Activated T-cell treated with anti-CD3 and anti-CD28 coated beads, Interleukin-2, amount 50 U/mL, for 4 hours (primary cell): ENCODE measurements around the gene DNHD1. TPM values are rescaled to one million over a fixed set of nuclear protein-coding genes. Genes with fewer than 3 reads are reported as not detected.

ENCODE experiments used
- ATAC-seq, 2 donors: fragments of 200-7000 bp; cut with Tn5 transposase; one replicate each; pipeline ENCODE4 v1.10.0; 2021
- DNase-seq: peaks from one replicate; pipeline ENCODE4 v3.0.0-alpha.2; 2020
- H3K27me3 Mint-ChIP-seq: one replicate; pipeline ENCODE4 v1.8.0; 2021; ENCODE audit warnings: low read depth, mixed read lengths
- H3K36me3 Mint-ChIP-seq: one replicate; pipeline ENCODE4 v1.8.0; 2022; ENCODE audit warnings: mixed read lengths; ENCODE audit not compliant: insufficient read depth
- H3K4me1 Mint-ChIP-seq: one replicate; pipeline ENCODE4 v1.8.0; 2021; ENCODE audit warnings: low read depth, mixed read lengths
- H3K4me3 Mint-ChIP-seq: one replicate; pipeline ENCODE4 v1.8.0; 2021; ENCODE audit warnings: mild to moderate bottlenecking, moderate library complexity, mixed read lengths
- H3K9me3 Mint-ChIP-seq: one replicate; pipeline ENCODE4 v1.8.0; 2021; ENCODE audit warnings: mixed read lengths
- total RNA-seq, 3 donors: library from RNA; stranded (reverse); gene quantifications; one replicate each; pipeline ENCODE4 v1.2.1, GENCODE V29; 2021

Gene DNHD1
- total RNA-seq, 3 donors from 2014 or later = 6.0 to 6.7 (median 6.1) TPM

DNA sequence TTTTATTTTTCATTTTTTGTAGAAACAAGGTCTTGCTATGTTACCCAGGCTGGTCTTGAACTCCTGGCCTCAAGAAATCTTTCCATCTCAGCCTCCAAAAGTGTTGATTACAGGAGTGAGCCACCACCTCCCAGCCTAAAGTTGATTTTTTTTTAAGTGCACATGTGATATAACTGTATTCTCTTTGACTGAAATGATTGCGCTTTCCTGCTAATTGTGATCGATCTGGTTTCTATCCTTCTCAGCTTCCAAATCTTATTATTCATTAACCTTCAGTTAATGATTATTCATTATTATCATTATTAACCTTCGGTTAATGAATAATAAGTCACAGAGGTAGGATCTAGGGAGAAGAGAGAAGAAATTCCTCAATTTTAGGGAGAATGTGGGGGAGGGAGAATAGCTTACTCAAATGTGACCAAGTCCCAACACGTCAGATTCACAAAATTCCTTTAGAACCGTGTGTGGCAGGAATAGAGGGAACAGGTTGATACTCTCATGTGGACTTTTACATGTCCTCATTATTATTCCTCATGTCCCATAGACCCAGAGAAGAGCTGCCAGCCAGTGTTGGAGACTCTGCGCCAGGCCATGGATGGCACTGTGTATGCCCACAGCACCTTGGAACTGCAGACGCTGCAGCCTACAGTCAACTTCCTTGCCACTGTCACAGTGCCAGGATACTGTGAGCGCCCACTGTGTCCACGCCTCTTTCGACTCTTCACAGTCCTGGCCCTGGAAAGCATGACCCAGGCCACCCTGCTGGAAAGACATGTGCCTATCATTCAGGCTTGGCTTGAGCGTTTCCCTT is 59.3 kb downstream of the DNHD1 start:
- H3K36me3 Mint-ChIP-seq = peaks cover 7% of the 10 kb centered on the region
- H3K4me3 Mint-ChIP-seq = no peak overlapping the region
- ATAC-seq (no peak), DNase-seq (no peak)
- no peaks in the 10 kb centered on the region for H3K4me1 Mint-ChIP-seq
- no peaks in the 10 kb centered on the region for H3K27me3 Mint-ChIP-seq
- H3K9me3 Mint-ChIP-seq = no peaks in the 10 kb centered on the region

DNA sequence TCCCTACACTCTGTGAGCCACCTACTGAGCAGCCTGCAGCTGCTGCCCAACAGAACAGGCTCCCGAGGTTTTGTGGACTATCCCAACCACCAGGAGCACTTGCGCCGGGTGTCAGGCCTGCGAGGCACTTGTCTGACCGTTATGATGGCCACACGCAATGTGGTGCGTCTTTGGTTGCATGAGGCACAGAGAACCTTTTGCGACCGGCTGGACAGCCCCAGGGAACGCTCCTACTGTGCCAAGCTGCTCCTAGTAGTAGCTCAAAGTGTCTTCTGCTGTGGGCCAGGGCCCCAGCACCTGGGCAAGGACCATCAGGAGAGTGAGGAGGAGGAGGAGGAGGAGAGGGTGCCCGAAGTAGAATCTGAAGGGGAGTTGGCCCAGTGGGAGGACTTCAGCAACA is 60.0 kb downstream of the DNHD1 start:
- Mint-ChIP-seq H3K27me3 (no peaks in the 10 kb centered on the region), H3K4me3 (no peak overlapping the region), H3K4me1 (no peaks in the 10 kb centered on the region), H3K9me3 (no peaks in the 10 kb centered on the region), H3K36me3 (peaks cover 13% of the 10 kb centered on the region)
- ATAC-seq (no peak), DNase-seq (no peak)

DNA sequence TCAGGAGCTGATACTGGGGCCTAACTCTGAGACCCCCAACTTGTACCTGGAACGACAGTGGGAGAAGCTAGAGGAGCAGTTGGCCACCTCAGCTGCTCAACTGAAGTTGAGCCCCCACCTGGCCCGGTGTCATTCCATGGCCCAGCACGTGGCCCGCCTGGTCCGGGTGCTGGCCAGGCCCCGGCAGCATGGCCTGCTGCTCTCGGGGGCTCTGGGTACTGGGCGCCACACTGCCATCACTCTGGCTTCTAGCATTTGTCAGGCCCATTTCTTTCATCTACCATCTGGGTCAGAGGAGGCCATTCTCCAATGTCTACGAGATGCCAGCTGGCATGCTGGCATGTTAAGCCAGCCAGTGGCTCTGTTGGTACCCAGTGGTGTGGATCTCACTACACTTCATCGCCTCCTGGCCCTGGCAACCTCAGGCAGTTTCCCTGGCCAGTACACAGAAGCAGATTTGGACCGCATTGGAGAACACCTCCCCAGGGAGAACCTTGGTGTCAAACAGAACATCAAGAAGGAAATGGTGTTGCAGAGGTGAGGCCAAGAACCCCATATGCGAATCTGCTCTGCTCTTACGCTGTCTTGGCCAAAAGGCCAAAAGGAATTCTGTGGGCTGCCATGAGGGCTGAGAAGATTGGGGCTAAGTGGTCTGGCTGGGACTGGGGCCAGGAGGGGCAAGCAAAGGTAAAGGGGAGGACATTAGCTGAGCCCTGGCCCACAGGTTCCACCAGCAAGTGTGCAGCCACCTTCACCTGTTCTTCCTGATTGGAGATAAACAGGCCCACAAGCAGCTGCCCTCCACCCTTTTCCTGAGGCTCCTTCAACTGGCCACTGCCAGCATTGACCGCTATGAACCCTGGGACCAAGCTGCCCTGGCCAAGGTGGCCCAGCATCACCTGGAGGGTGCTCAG is 60.9 kb downstream of the DNHD1 start:
- no peaks in the 10 kb centered on the region for H3K9me3 Mint-ChIP-seq
- peaks cover 15% of the 10 kb centered on the region for H3K36me3 Mint-ChIP-seq
- H3K4me1 Mint-ChIP-seq = no peaks in the 10 kb centered on the region
- DNase-seq = no peak
- no peak for ATAC-seq
- no peaks in the 10 kb centered on the region for H3K27me3 Mint-ChIP-seq
- H3K4me3 Mint-ChIP-seq = no peak overlapping the region

- Mint-ChIP-seq H3K4me3 (no peak overlapping the region), H3K4me1 (no peaks in the 10 kb centered on the region), H3K9me3 (no peaks in the 10 kb centered on the region), H3K36me3 (peaks cover 17% of the 10 kb centered on the region), H3K27me3 (no peaks in the 10 kb centered on the region)
- no peak for DNase-seq
- ATAC-seq = no peak
Observed at GRCh38 chr11:6559369-6559768, 62.3 kb downstream of the DNHD1 start.

GRCh38 chr11:6561288-6561687 is 64.2 kb downstream of the DNHD1 start:
- peaks cover 24% of the 10 kb centered on the region for H3K36me3 Mint-ChIP-seq
- no peak overlapping the region for H3K4me3 Mint-ChIP-seq
- no peaks in the 10 kb centered on the region for H3K9me3 Mint-ChIP-seq
- no peaks in the 10 kb centered on the region for H3K4me1 Mint-ChIP-seq
- ATAC-seq (no peak), DNase-seq (no peak)
- no peaks in the 10 kb centered on the region for H3K27me3 Mint-ChIP-seq

DNA sequence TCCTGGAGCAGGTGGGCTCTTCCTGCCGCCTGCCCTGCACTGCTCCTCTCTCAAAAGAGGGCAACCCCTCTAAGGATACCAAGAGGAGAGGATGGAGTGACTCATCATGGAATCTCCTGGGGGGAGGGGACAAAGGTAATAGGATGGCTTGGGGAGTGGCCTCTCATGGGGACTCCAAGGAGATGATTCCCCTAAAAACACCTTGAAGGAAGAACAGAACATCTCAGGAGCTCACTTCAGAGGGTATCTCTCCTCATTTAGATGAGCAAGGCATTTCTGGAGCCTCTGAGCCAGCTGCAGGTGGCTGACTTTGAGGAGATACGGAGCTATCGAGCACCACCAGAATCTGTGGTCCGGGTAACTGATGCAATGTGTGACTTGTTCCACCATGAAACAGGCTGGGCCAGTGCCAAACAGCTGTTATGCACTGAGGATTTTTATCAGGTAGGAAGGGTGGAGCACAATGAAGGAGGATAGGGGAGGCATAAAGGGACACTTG is 66.1 kb downstream of the DNHD1 start:
- H3K4me1 Mint-ChIP-seq = no peaks in the 10 kb centered on the region
- DNase-seq (no peak), ATAC-seq (no peak)
- peaks cover 28% of the 10 kb centered on the region for H3K36me3 Mint-ChIP-seq
- H3K9me3 Mint-ChIP-seq = no peaks in the 10 kb centered on the region
- H3K4me3 Mint-ChIP-seq = no peak overlapping the region
- no peaks in the 10 kb centered on the region for H3K27me3 Mint-ChIP-seq

DNA sequence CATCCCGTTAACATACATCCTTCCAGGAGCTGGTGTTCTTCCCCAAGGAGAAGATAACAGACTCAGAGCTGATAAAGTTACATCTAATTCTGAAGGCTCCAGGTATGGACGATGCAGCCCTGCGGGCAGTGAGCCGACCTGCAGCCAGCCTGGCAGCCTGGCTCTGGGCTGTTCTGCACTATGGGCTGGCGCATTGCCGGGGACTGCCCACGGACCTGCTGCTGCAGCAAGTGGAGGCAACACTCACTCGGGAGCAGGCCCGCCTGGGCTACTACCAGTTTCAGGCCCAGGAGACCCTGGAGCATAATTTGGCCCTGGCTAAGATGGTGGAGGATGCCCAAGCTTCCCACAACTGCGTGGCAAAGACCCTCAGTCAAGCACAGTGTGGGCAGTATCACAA is 66.6 kb downstream of the DNHD1 start:
- H3K4me3 Mint-ChIP-seq = no peak overlapping the region
- H3K27me3 Mint-ChIP-seq = no peaks in the 10 kb centered on the region
- no peak for DNase-seq
- H3K9me3 Mint-ChIP-seq = no peaks in the 10 kb centered on the region
- H3K4me1 Mint-ChIP-seq = no peaks in the 10 kb centered on the region
- ATAC-seq = no peak
- peaks cover 27% of the 10 kb centered on the region for H3K36me3 Mint-ChIP-seq

DNA sequence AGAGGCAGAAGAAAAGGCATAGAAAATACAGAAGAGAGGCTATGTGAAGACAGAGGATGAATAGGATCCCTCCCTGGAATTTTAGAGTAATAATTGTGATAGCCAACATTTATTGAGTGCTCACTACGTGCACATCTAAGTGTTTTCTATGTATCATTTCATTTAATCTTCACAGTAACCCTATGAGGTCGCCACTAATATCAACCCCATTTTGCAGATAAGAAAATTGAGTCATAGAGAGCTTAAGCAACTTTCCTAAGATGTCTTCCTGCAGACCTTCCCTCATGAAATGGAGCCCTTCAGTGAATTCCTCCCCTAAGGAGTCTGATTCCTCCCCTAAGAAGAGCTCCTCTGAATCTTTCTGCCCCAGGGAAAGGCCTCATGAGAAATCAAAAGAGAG is 68.2 kb downstream of the DNHD1 start:
- Mint-ChIP-seq H3K9me3 (no peaks in the 10 kb centered on the region), H3K36me3 (peaks cover 25% of the 10 kb centered on the region), H3K27me3 (no peaks in the 10 kb centered on the region), H3K4me1 (no peaks in the 10 kb centered on the region), H3K4me3 (no peak overlapping the region)
- ATAC-seq = no peak
- DNase-seq = no peak

- Mint-ChIP-seq H3K27me3 (no peaks in the 10 kb centered on the region), H3K4me1 (no peaks in the 10 kb centered on the region), H3K9me3 (no peaks in the 10 kb centered on the region), H3K36me3 (peaks cover 25% of the 10 kb centered on the region), H3K4me3 (no peak overlapping the region)
- no peak for ATAC-seq
- DNase-seq = no peak
Observed at GRCh38 chr11:6565988-6566703, 69.1 kb downstream of the DNHD1 start.

DNA sequence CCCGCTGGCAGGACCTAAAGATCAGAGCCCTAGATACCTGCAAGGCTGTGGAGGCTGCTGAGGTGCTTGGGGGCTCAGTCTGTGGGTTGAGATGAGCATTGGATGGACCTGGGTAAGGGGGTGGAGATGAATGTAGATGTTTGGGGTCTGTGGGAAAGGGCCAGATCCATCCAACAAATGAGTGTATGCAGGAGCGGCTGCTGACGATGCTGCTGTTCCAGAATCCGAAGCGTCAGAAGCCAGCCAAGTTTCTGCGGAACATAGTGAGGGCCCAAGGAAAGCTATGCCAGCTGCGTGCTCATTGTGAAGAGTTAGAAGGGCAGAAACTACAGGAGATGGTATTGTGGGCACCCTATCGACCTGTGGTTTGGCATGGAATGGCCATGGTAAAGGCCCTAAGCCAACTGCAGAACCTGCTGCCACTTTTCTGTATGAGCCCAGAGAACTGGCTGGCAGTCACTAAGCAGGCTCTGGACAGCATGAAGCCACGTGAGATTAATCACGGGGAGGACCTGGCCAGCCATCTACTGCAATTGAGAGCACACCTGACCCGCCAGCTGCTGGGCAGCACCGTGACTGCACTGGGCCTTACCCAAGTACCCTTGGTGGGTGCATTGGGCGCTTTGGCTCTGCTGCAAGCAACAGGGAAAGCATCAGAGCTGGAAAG is 69.8 kb downstream of the DNHD1 start:
- no peak for ATAC-seq
- H3K27me3 Mint-ChIP-seq = no peaks in the 10 kb centered on the region
- H3K9me3 Mint-ChIP-seq = no peaks in the 10 kb centered on the region
- peaks cover 25% of the 10 kb centered on the region for H3K36me3 Mint-ChIP-seq
- H3K4me1 Mint-ChIP-seq = no peaks in the 10 kb centered on the region
- H3K4me3 Mint-ChIP-seq = no peak overlapping the region
- DNase-seq = no peak

DNA sequence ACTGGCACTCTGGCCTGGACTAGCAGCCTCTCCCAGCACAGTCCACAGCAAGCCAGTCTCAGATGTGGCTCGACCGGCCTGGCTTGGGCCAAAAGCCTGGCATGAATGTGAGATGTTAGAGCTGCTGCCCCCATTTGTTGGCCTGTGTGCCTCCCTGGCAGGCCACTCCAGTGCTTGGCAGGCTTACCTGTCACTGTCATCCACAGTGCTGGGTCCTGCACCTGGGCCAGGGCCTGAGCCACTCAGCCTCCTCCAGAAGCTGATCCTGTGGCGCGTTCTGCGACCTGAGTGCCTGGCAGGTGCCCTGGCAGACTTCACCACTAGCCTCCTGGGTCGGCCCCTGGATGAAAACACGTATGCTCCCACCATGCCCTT is 70.3 kb downstream of the DNHD1 start:
- Mint-ChIP-seq H3K36me3 (peaks cover 22% of the 10 kb centered on the region), H3K4me3 (no peak overlapping the region), H3K27me3 (no peaks in the 10 kb centered on the region), H3K9me3 (no peaks in the 10 kb centered on the region), H3K4me1 (no peaks in the 10 kb centered on the region)
- DNase-seq (no peak), ATAC-seq (no peak)

DNA sequence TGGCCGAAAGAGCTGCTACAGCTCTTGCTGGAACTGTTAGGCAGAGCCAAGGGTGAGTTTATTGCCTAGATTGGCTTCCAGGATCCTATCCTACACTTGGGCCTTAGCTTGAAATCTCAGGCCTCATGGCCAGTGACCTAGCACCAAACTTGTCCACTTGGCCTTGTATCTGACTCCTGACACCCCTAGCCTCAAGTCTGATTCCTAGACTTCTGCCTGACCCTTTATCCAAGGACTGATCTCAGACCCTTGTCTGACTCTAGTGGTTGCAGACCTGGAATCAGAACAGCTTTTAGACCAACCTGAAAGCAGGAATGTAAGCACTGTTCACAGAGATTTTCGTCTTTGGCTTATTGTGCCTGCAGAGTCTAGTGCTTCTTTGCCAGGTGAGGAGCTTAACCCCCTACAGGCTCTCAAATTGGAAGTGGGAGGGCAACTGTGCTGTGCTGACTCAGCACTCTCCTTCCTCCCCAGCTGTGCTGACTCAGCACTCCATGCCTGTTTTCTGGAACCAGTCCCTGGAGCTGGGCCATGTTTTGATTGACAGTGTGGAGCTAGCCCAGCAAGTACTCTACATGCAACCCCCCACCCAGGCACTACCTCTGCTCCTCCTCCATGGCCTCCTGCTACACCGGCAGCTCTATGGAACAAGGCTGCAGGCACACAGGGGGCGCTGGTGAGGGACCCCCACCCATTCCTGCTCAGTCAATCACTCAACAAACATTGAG is 71.3 kb downstream of the DNHD1 start:
- Mint-ChIP-seq H3K4me3 (no peak overlapping the region), H3K27me3 (no peaks in the 10 kb centered on the region), H3K4me1 (no peaks in the 10 kb centered on the region), H3K9me3 (no peaks in the 10 kb centered on the region), H3K36me3 (peaks cover 27% of the 10 kb centered on the region)
- DNase-seq = no peak
- ATAC-seq = no peak

DNA sequence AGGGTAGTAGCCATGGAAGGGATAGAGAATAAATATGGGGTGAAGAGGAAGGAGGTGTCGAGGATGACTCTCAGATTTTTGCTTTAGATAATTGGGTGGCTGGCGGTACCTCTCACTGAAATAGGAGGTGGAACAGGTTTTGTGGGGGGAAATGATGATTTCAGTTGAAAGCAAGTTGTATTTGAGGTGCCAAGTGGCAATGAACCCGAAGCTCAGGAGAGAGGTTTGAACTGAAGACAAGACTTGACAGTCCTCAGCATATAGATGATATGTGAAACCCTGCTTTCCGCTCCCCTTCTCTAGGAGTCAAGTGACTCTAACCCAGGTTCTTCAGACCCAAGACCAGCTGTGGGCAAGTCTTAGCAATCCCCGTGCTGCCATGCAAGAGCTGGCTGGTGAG is 72.6 kb downstream of the DNHD1 start:
- Mint-ChIP-seq H3K4me3 (no peak overlapping the region), H3K36me3 (peaks cover 24% of the 10 kb centered on the region), H3K27me3 (no peaks in the 10 kb centered on the region), H3K9me3 (no peaks in the 10 kb centered on the region), H3K4me1 (no peaks in the 10 kb centered on the region)
- ATAC-seq (no peak), DNase-seq (no peak)
